ENCODE results near the gene TYMP. TPM values are rescaled to one million over a fixed set of nuclear protein-coding genes. Genes with fewer than 3 reads are reported as not detected.
"Not testable (repeated sequence)": the region's sequence is repeated elsewhere in the genome, so short reads cannot be mapped to it uniquely, and the experiment has no call there.

Gene TYMP
- polyA plus RNA-seq, 6 donors from 2014 or later: 10.5 to 41.3 (median 18.0) TPM

- no peak for ATAC-seq (ENCODE audit: low read depth in 2 of 2)
- Mint-ChIP-seq H3K9me3 (no peaks in the 10 kb centered on the region), H3K27ac (peak overlapping the region in 5 of 6 donors; percentile 28 to 96 (median 88)), H3K4me3 (peak overlapping the region; percentile 44 to 95 (median 90)), H3K4me1 (peaks cover 31 to 35% (median 35%) of the 10 kb centered on the region in 3 donors), H3K36me3 (no peaks in the 10 kb centered on the region), H3K27me3 (no peaks in the 10 kb centered on the region)
- no peak for DNase-seq
Observed at GRCh38 chr22:50523806-50524675, 5.8 kb downstream of the TYMP start.

GRCh38 chr22:50523458-50523805 lies 6.4 kb downstream of the TYMP start:
- Mint-ChIP-seq H3K27ac (peak overlapping the region in 3 of 6 donors; percentile 48 to 85 (median 79)), H3K36me3 (no peaks in the 10 kb centered on the region), H3K4me3 (peak overlapping the region in 4 of 8 donors; percentile 20 to 54 (median 41)), H3K9me3 (no peaks in the 10 kb centered on the region), H3K4me1 (peaks cover 28 to 35% (median 28%) of the 10 kb centered on the region in 3 donors), H3K27me3 (no peaks in the 10 kb centered on the region)
- ATAC-seq (ENCODE audit: low read depth in 2 of 2): no peak
- DNase-seq: no peak

GRCh38 chr22:50522806-50523438 lies 6.9 kb downstream of the TYMP start:
- H3K27ac Mint-ChIP-seq: peak overlapping the region in 2 of 6 donors; percentile 79 to 85
- peaks cover 23 to 34% (median 23%) of the 10 kb centered on the region in 3 donors for H3K4me1 Mint-ChIP-seq
- DNase-seq (no peak), ATAC-seq (ENCODE audit: low read depth in 2 of 2) (no peak)
- H3K4me3 Mint-ChIP-seq: peak overlapping the region in 3 of 8 donors; percentile 20 to 54 (median 53)
- no peaks in the 10 kb centered on the region for H3K27me3 Mint-ChIP-seq
- no peaks in the 10 kb centered on the region for H3K9me3 Mint-ChIP-seq
- no peaks in the 10 kb centered on the region for H3K36me3 Mint-ChIP-seq

- no peaks in the 10 kb centered on the region for H3K36me3 Mint-ChIP-seq
- peak overlapping the region in 1 of 8 donors; percentile 29 for H3K4me3 Mint-ChIP-seq
- no peak for ATAC-seq (ENCODE audit: low read depth in 2 of 2)
- no peaks in the 10 kb centered on the region for H3K9me3 Mint-ChIP-seq
- no peak overlapping the region for H3K27ac Mint-ChIP-seq
- peaks cover 17 to 28% (median 19%) of the 10 kb centered on the region in 3 donors for H3K4me1 Mint-ChIP-seq
- no peaks in the 10 kb centered on the region for H3K27me3 Mint-ChIP-seq
- no peak for DNase-seq
Observed at GRCh38 chr22:50522208-50522805, 7.5 kb downstream of the TYMP start.

- ATAC-seq (ENCODE audit: low read depth in 2 of 2) (no peak), DNase-seq (no peak)
- no peaks in the 10 kb centered on the region for H3K27me3 Mint-ChIP-seq
- no peaks in the 10 kb centered on the region for H3K9me3 Mint-ChIP-seq
- peak overlapping the region in 2 of 8 donors; percentile 3 to 29 for H3K4me3 Mint-ChIP-seq
- no peaks in the 10 kb centered on the region for H3K36me3 Mint-ChIP-seq
- peaks cover 11 to 22% (median 13%) of the 10 kb centered on the region in 3 donors for H3K4me1 Mint-ChIP-seq
- H3K27ac Mint-ChIP-seq: peak overlapping the region in 1 of 6 donors; percentile 15
Observed at GRCh38 chr22:50521710-50522109, 8.1 kb downstream of the TYMP start.

- ATAC-seq (ENCODE audit: low read depth in 2 of 2): no peak
- peak overlapping the region in 1 of 6 donors; percentile 56 for H3K27ac Mint-ChIP-seq
Observed at GRCh38 chr22:50520826-50521453, 8.9 kb downstream of the TYMP start.

GRCh38 chr22:50520184-50520583 lies 9.6 kb downstream of the TYMP start:
- not testable (repeated sequence) for ATAC-seq (ENCODE audit: low read depth in 2 of 2); DNase-seq; H3K9me3 Mint-ChIP-seq; H3K27me3 Mint-ChIP-seq; H3K36me3 Mint-ChIP-seq; H3K4me3 Mint-ChIP-seq; H3K27ac Mint-ChIP-seq
- H3K4me1 Mint-ChIP-seq: peaks cover 17 to 24% (median 18%) of the 10 kb centered on the region in 3 donors

More at GRCh38 chr22:50520826-50521453, 8.9 kb downstream of the TYMP start:
- no peak for DNase-seq
- H3K4me1 Mint-ChIP-seq: peaks cover 12 to 23% (median 13%) of the 10 kb centered on the region in 3 donors
- no peaks in the 10 kb centered on the region for H3K36me3 Mint-ChIP-seq
- no peak overlapping the region for H3K4me3 Mint-ChIP-seq
- no peaks in the 10 kb centered on the region for H3K9me3 Mint-ChIP-seq
- no peaks in the 10 kb centered on the region for H3K27me3 Mint-ChIP-seq

- H3K9me3 Mint-ChIP-seq: no peaks in the 10 kb centered on the region
- no peak overlapping the region for H3K27ac Mint-ChIP-seq
- DNase-seq (no peak), ATAC-seq (ENCODE audit: low read depth in 2 of 2) (no peak)
- peaks cover 17 to 21% (median 18%) of the 10 kb centered on the region in 3 donors for H3K4me1 Mint-ChIP-seq
- H3K27me3 Mint-ChIP-seq: no peaks in the 10 kb centered on the region
- H3K36me3 Mint-ChIP-seq: peaks cover 0 to 5% of the 10 kb centered on the region in 2 donors
- H3K4me3 Mint-ChIP-seq: no peak overlapping the region
Observed at GRCh38 chr22:50519151-50519550, 10.7 kb downstream of the TYMP start.

- no peak for DNase-seq
- no peak for ATAC-seq (ENCODE audit: low read depth in 2 of 2)
- Mint-ChIP-seq H3K4me3 (no peak overlapping the region), H3K27ac (no peak overlapping the region), H3K4me1 (peaks cover 17 to 25% (median 22%) of the 10 kb centered on the region in 3 donors), H3K36me3 (peaks cover 0 to 5% of the 10 kb centered on the region in 2 donors), H3K27me3 (no peaks in the 10 kb centered on the region), H3K9me3 (no peaks in the 10 kb centered on the region)
Observed at GRCh38 chr22:50518606-50519005, 11.2 kb downstream of the TYMP start.

GRCh38 chr22:50517495-50518260 lies 12.1 kb downstream of the TYMP start:
- ATAC-seq (ENCODE audit: low read depth in 2 of 2) (no peak), DNase-seq (no peak)
- Mint-ChIP-seq H3K9me3 (no peaks in the 10 kb centered on the region), H3K36me3 (peaks cover 0 to 5% of the 10 kb centered on the region in 2 donors), H3K27ac (no peak overlapping the region), H3K4me1 (peaks cover 17 to 25% (median 22%) of the 10 kb centered on the region in 3 donors), H3K4me3 (no peak overlapping the region), H3K27me3 (no peaks in the 10 kb centered on the region)

GRCh38 chr22:50516891-50517290 lies 12.9 kb downstream of the TYMP start:
- no peak for DNase-seq
- H3K4me3 Mint-ChIP-seq: no peak overlapping the region
- no peaks in the 10 kb centered on the region for H3K9me3 Mint-ChIP-seq
- peaks cover 0 to 5% of the 10 kb centered on the region in 2 donors for H3K36me3 Mint-ChIP-seq
- H3K4me1 Mint-ChIP-seq: peaks cover 17 to 23% (median 20%) of the 10 kb centered on the region in 3 donors
- H3K27me3 Mint-ChIP-seq: no peaks in the 10 kb centered on the region
- no peak for ATAC-seq (ENCODE audit: low read depth in 2 of 2)
- no peak overlapping the region for H3K27ac Mint-ChIP-seq

- Mint-ChIP-seq H3K36me3 (peaks cover 0 to 5% of the 10 kb centered on the region in 2 donors), H3K4me3 (peak overlapping the region in 1 of 8 donors; percentile 27), H3K4me1 (peaks cover 16 to 23% (median 20%) of the 10 kb centered on the region in 3 donors), H3K27ac (no peak overlapping the region), H3K27me3 (no peaks in the 10 kb centered on the region), H3K9me3 (no peaks in the 10 kb centered on the region)
- DNase-seq (no peak), ATAC-seq (ENCODE audit: low read depth in 2 of 2) (no peak)
Observed at GRCh38 chr22:50516068-50516467, 13.7 kb downstream of the TYMP start.

Measured in naive B cell (primary cell).